Measurements from ENCODE around the gene KCNC2.

Gene KCNC2

DNA sequence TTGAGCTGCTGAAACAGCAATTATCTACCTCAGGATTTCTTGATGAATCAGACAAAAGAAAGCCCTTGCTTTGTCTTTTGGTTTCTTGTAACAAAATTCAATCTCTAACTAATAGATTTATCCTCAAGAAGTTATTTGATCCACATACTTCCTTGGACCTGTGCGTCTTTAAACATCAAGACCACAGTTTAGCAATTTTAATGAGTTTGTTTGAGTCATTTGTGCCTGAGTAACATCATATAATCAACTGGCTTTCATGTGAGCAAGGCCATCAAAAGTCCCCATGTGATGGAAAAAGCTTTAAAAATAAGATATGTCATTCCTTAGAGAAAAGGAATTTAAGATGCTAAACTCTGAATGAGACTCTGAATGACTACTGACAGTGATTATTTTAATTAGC, 52.3 kb downstream of the KCNC2 start:
- no peak for DNase-seq

DNA sequence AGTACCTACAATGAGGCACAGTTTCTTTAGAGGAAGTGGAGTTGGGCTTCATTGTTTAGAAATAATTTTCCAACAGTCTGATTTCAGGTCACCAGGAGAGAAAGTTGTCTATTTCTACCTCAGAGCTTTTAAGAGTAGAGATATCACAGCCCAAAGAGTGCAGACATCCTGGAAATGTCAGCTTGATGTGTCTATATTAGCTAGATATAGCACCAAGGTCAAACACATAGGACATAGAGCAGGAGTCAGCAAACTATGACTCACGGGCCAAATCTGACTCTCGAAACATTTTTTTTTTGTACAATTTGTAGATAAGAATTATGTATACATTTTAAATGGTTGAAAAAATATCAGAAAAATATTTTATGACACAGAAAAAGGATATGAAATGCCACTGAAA, 53.7 kb downstream of the KCNC2 start:
- no peak for DNase-seq

DNA sequence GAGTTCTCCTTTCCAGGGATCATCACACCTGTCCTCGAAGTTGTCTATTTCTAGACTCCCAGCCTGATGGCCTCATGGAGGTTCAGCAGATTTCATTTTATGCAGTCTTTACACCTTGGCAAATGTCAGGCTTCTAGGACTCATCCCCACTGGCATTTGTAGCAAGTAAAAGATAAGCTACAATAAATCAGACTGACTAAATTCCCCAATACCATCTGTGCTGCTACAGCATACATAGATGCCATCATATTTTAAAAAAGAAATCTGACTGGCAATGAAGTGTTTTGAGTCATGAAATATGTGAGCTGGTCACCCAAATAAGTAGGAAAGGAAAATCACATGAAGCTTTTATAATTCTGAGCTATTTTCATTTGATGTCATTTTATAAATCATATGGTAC, 55.3 kb downstream of the KCNC2 start:
- no peak for DNase-seq

DNA sequence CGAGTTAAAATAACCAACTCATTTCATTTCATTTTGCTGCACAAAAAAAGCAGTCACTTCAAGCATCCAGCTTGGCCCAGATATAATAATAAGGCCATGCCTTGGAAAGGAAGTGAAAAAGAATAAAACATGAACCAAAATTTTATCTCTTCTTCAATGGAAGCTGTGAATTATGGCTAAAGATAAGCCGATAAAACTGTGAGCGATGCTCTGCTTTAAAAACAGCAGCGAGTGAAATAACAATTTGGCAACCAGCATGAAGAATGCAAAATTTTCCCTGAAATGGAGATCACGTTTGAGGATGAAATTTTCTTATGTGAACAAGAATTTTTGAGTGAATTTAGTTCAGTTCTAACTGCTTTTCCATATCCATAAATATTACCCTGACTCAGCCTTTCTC, 70.4 kb downstream of the KCNC2 start:
- DNase-seq, result no peak

DNA sequence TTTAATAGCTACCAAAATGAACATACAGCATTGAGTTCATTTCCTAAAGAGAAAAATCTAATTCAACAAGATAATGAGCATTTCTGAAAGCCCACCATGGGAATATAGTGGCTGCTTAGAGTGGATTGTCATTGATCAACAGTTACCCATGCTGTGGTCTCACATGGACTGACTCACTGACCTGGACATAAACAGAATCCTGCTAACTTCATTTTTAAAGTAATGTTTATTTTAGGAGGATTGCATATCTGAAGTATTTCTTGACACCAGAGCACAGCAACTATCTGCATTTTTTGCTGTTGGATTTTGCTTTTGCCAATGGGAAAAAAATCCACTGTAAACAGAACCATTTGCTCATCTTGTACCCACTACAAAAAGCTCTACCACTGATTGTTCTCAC, 71.7 kb downstream of the KCNC2 start:
- no peak for DNase-seq

DNA sequence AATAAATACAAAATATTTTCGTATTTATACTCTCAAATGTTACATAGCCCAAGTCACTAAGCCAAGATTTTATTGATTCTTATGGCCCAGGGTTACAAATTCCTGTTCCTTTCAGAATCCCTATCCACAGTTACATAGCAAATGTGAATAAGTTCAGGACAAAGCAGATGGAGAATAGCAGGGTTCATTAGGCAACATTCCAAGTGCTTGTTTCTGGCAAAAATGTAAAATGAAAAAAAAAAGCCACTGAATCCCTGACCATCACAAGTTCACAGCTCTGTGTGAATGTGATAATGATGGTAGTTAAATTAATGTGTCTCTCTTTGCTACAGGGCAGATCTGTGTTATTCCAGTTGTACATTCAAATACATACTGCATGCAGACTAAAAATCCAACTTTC, 74.6 kb downstream of the KCNC2 start:
- no peak for DNase-seq

DNA sequence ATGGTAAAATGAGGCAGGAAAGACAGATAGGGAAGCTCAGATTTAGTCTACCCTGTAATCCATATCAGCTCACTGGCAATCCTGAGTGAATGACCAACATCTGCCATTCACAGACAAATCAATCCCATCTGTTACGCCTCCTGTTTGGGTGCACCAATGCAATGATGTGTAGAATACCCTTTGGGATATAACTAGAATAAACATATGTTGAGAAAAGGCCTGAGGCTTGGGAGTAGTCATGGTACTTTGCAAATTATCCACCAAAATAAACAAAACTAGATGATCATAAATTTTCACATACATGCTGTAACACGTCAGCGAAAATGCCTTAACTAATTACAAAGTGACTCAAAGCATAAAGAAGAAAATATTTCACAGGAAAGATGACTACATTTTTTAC, 78.8 kb downstream of the KCNC2 start:
- no peak for DNase-seq

DNA sequence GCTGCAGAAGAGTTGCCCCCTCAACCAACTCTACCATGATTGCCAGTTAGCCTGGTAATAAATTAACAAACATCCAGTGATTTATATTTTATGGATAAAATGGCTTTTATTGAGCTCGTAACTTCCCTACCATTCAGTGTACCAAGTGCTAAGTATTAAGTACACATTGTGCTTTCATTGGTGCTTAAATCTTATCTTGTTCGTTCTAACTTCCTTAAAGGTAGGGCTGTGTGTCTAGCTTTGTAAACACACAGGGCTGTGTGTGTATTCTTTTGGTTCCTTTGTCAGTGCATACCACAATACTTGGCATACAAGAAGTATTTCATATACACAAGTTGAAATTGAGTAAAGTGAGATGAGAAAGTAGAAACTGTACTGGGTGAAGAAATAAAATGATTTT, 80.4 kb downstream of the KCNC2 start:
- DNase-seq, result no peak

DNA sequence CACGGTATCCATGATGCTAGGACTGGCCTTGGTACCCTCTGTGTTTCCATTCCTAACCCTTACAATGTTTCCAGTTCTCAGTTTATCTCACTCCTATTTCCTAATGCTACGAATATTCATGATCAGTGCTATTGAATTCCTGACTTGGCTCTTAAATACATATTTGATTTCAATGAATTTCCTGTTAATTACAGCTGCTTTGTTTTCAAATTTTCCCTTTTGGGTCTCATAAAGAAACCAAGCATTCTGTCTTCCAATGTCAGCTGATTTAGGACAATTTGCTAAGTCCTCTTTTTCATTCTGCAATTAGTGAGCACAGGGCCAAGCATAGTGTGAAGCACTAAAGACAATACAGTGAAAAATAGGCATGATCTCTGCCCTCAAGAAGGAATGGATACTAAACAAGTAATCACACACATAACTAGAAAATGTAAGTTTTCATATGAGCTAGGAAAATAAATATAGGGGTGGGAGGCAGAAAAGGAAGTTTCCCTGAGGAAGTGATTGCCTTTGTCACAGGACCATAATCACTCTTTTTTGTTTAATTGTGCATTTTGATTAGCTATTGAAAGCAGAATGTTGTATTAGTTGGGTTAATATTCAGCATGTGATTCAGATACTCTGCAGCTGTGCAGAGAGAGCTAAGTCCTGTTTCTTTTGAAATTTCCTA, 88.5 kb downstream of the KCNC2 start:
- no peak for DNase-seq

DNA sequence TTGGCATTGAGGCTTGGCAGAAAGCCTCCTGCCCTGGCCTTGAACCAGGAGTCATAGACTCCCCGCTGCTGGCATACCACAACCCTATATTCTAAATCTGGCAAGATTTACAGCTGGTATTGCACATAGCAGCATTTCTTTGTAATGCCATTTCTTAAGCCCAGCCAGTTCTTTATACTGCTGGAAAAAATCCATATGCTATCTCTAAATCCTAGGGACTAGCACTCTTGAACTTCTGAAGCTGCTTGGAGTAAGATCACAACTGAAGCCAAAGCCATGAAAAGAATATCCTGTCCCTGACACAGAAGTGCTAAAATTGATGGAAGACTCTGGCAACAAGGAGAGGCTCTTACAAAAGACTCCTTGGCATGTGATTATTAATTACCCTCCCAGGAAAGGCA, 89.3 kb downstream of the KCNC2 start:
- DNase-seq, result no peak

DNA sequence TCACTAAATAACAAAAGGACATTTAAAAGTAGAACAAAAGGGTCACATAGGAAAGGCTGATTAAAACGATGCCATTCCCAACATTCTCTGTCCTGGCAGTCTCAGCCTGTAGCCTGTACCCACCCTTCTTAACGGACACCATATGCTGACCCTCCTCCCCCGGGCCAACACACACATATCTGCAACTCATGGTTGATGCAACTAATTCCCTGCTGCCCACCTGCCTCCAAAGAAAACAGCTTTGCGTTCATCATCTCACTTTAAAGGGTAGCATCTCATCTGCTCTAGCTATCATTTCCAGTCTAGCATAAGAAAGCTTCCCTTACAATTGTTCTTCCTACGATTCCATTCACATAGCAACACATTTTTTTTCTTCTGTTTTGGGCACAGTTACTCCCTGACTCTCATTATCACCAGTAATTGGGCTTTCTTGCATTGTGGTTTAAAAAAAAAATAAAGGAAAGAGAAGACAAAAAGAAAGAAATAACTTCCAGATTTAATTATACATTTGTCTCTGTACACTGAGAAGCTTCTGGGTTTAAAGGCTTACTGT, 92.9 kb downstream of the KCNC2 start:
- no peak for DNase-seq

DNA sequence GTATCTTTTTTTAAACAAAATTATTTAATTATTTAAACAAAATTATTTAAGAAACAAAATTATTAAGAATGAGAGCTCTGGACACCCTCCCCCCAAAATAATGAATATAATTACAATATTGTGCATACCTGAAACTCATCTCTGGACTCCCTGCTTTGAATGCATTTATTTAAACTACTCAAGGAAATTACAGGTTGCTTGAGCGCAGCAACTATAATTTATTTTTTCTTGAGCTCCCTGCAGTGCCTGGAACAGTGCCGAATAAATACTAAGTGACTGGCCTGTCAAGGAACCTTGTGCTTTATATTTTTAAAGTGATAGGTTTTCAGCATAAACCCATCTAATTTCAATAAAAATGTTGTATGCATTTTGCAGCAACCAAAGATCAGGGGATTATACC, 93.9 kb downstream of the KCNC2 start:
- no peak for DNase-seq

DNA sequence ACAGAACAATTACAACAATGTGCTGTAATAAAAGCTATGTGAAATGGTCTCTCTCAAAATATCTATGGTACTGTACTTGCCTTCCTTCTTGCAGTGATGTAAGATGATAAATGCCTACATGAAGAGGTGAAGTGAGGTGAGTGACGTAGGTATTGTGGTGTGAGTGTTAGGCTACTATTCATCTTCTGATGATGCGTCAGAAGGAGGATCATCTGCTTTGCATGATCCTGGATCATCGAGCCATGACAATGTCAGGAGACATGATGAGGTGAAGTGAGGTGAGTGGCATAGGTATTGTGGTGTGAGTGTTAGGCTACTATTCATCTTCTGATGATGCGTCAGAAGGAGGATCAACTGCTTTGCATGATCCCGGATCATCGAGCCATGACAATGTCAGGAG, 105.8 kb downstream of the KCNC2 start:
- no peak for DNase-seq

DNA sequence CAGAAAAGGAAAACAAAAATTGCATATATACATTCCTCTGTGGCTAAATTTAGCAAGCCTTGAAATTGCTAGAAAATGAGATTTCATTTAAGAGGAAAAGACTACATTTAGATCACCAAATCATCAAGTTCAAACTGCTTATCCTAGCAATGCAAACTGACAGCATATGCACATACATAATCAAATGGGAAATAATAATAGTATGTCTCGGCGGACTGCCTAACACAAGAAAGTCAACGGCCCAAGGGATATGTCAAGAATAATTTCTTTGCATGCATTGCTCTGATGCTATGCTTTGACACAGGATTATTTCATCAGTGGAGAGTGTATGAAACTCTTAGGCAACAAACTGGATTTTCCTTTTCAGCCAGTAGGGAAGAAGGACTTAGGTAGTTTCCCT, 107.9 kb downstream of the KCNC2 start:
- DNase-seq, result no peak

DNA sequence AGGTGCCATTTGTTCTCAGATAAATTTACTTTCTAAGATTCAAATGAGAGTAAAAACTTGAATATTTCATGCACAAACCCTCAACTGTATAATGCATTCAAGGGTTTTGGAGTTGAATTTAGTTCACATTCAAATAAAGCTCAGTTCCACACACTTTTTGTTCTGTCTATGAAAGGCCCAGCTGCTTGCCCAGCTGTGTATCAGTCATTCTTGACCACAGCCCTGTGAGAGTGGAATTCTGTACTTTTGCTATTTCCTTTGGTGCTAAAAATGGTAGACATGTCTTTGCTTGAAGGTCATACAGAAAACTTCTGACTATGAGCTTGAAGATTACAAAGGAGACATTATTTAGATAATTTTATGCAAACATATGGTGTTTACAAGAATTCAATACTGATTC, 110.4 kb downstream of the KCNC2 start:
- DNase-seq, result no peak

DNA sequence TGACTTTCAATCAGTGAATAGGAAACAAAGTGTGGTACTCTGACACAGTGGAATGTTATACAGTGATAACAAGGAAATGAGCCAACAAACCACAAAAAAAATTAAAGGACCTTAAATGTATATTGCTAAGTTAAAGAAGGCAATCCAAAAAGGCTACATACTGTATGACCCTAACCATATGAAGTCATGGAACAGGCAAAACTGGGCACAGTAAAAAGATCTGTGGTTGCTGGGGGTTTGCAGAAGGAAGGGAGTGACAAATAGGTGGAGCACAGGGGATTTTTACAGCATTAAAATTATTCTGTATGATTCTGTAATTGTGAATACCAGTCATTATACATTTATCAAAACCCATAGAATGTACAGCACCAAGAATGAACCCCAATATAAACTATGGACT, 112.6 kb downstream of the KCNC2 start:
- DNase-seq, result no peak

DNA sequence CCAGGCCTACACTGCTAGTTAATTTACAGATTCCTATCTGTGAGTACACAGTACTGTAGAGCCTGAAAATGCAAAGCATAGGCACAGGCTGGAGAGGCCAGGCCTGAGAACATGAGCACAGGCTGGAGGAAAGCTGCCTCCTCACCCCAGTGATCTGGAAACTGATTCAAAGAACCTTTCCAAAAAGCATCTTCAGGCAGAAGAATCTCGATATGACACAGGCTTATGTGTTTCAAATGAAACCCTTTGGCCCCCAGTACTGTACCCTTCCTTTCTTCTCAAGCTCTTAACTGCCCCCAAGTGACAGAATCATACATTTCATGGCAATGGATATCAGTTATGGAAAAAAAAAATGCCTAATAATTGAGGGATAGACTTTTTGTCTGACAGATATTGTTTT, 122.0 kb downstream of the KCNC2 start:
- no peak for DNase-seq

DNA sequence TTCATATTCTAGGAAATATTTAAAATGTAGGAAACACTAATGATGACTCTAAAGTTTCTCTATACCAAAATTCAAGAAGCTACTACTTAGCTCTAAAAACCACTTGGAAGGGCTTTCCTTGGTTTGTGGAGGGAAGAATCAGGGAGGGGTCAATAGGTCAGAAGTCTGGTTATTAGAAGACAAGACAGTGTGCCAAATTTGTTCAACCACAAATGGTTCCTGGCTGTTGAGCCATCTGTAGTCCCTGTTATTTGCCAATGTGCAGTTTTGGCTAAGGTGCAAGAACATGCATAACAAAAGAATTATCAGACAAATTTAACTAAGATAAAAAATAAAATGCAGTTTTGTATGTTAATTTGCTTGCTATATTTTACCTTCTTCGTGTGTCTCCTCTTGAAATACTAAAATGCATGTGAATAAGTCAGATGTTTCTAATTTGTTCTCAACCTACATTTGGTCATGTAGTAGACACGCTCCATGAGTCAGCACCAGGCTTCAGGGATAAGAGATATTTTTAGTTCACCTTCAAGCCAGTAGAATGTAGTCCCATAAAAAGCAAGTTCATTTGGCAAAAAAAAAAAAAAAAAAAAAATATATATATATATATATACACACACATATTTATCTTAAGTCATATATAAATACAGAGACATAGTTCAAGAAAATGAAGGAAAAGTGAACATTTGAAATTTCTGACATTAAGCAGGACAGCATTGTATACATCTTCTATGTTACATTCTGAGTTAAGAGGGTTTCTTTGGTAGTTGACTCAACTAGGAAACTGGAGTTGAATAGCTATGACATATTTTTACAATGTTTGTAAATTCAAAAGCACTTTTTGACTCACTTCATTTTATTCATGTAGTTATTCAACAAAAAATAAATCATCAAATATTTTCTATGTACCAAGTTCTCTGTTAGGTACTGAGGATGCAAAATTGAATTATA, 123.3 kb downstream of the KCNC2 start:
- DNase-seq, result no peak

DNA sequence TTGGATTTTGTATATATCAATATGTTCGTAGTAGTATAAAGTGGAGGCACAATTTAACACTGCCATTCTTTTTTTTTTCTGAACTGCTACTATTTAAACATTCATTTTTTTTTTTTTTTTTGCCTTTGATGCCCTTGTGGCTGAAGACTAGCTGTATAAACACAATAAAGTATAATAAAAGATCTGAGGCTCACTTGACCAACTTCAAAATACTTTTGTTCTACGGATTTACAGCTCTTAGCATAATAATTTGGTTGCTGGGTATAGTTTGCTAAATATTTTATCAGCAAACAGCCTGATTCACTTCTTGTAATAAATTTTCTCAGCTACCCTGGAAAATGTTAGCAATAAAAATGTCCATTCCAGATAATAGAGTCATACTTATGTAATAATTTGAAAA, 128.3 kb downstream of the KCNC2 start:
- no peak for DNase-seq

DNA sequence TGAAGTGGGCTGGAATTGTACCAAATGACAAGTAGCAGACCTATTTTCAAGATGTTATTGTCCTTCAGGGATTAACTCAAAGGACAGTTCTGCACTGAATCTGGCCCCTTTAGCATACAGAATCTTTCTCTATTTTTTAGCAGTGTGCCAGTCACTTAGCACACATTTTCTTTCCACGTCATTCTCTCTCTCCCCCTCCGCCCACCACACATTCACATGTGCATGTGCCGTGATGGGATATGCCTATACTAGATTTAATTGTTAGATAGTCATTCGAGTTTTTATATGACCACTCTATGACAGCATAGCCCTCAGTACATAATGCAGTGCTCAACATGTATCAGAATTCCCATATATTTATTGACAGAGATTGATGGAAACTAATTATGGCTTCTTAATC, 129.1 kb downstream of the KCNC2 start:
- DNase-seq, result no peak

DNA sequence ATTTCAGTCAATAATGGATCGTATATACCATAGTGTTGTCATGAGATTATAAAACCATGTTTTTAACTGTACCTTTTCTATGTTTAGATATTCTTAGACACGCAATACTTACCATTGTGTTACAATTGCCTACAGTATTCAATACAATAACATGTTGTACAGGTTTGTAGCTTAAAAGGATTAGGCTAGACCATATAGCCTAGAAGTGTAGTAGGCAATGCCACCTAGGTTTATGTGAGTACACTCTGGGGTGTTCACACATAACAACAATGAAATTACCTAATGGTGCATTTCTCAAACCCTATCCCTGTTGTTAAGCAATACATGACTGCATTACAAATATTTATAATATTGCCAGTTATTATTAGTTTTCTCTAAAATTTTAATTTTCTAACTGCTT, 144.2 kb downstream of the KCNC2 start:
- DNase-seq, result no peak

DNA sequence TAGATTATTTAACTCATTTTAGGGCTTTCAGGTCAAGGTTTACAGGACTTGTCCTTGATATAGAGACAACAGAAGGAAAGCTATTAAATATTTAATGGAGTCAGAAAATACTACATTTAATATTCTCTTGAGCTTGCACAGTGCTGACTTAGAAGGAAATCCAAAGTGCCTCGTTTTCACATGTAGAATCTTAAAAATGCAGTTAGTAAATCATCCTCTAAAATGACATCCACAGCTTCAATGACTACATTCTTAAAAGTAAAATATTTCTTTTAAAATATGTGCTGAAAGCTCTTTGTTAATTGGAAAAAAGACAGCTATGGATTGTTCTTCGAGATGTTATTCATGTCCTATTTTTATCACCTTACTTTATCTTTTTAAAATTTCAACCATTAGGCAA, 146.9 kb downstream of the KCNC2 start:
- no peak for DNase-seq

DNA sequence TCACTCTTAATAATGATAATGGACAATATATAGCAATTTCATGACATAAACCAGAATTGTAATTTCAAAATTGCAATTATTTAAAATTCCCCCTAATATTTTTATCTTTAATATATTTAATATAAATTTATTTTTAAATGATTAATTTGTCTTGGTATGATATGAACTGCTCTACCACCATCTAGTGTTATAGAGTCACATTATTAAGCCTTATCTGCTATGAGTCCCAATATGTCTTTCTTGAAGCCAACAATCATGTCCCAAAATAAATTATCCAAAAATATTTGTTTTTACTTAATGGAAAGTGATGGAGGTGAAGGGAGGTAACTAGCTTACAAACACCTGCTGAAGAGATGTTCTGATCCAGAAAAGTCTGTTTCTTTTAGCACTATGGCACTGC, 151.4 kb downstream of the KCNC2 start:
- DNase-seq, result no peak

DNA sequence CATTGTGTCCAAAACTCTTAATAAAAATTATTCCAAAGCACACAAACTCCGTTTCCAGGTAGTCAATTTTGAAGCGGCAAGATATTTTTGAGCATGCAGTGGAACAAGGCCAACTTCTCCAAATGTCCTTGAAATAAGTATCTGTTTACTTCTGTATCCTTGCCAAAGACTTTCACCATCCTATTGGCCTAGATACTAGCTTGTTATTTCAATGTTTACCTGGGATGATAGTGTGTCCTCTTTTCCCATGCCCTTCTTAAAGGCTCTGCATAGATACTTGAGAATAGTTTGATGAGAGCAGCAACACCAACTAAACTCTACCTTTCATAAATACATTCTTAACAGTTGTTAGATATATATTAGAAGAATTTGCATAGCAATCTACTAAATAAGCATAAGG, 160.9 kb downstream of the KCNC2 start:
- DNase-seq, result no peak

Data from CD4-positive, alpha-beta T cell treated with Interleukin-6 for 4 hours (primary cell).